ENCODE measurements around the gene GIGYF1.
A peak's percentile ranks its signal among the peaks of the same experiment; 100 is the strongest.
"Not testable (repeated sequence)": the region's sequence is repeated elsewhere in the genome, so short reads cannot be mapped to it uniquely, and the experiment has no call there.

The GIGYF1 gene

GRCh38 chr7:100706672-100707311 lies 12.7 kb upstream of the GIGYF1 start:
- no peak for ATAC-seq

GRCh38 chr7:100705753-100706671 lies 12.0 kb upstream of the GIGYF1 start, which contains the start of gene POP7:
TSS of gene POP7 (plus strand) at chr7:100706121. CDS start at chr7:100706831, 710 bp downstream.
- peak; percentile 97 to 98 for ATAC-seq

- ATAC-seq = peak; percentile 45 to 58
Observed at GRCh38 chr7:100705320-100705752, 11.3 kb upstream of the GIGYF1 start.

GRCh38 chr7:100701089-100701488 lies 7.0 kb upstream of the GIGYF1 start:
- not testable (repeated sequence) for ATAC-seq

GRCh38 chr7:100699018-100699417 lies 5.0 kb upstream of the GIGYF1 start:
- ATAC-seq = no peak

GRCh38 chr7:100696123-100696521 lies 2.1 kb upstream of the GIGYF1 start:
- no peak for ATAC-seq

GRCh38 chr7:100693312-100694097 lies 545 bp downstream of the GIGYF1 start:
- ATAC-seq = peak; percentile 35 to 39

GRCh38 chr7:100692578-100692961 lies 1.5 kb downstream of the GIGYF1 start:
- ATAC-seq = no peak

- peak; percentile 77 to 80 for ATAC-seq
Observed at GRCh38 chr7:100691676-100692577, 2.1 kb downstream of the GIGYF1 start.

GRCh38 chr7:100689230-100690135 lies 4.6 kb downstream of the GIGYF1 start:
- no peak for ATAC-seq

GRCh38 chr7:100688326-100688860 lies 5.7 kb downstream of the GIGYF1 start:
- no peak for ATAC-seq

- no peak for ATAC-seq
Observed at GRCh38 chr7:100687751-100688300, 6.2 kb downstream of the GIGYF1 start.

GRCh38 chr7:100687261-100687660 lies 6.8 kb downstream of the GIGYF1 start:
- no peak for ATAC-seq

- no peak for ATAC-seq
Observed at GRCh38 chr7:100686822-100687211, 7.2 kb downstream of the GIGYF1 start.

GRCh38 chr7:100686201-100686821 lies 7.7 kb downstream of the GIGYF1 start:
- no peak for ATAC-seq

- ATAC-seq = no peak
Observed at GRCh38 chr7:100685631-100686145, 8.4 kb downstream of the GIGYF1 start.

GRCh38 chr7:100685049-100685605 lies 8.9 kb downstream of the GIGYF1 start:
- no peak for ATAC-seq

GRCh38 chr7:100684534-100685042 lies 9.5 kb downstream of the GIGYF1 start:
- no peak for ATAC-seq

All from activated CD4-positive, CD25-positive, alpha-beta regulatory T cell treated with anti-CD3 and anti-CD28 coated beads, Interleukin-2, amount 50 U/mL, for 24 hours (primary cell).